HFF-Myc (cell line): ENCODE results near the gene RBPJ.

Experiments
- DNase-seq: peaks from one replicate; pipeline ENCODE4 v3.0.0-alpha.2; 2011; ENCODE audit warnings: low read depth; ENCODE audit errors: extremely low read depth
- H3K4me3 ChIP-seq: replicated peaks from 2 replicates; pipeline ENCODE4 v1.5.1; 2011; ENCODE audit warnings: low read depth, mild to moderate bottlenecking, control low read depth, low read length
- CTCF ChIP-seq: IDR thresholded peaks from 2 replicates; pipeline ENCODE4 v1.5.1; 2012; ENCODE audit warnings: mild to moderate bottlenecking, low read depth, low read length, control low read depth; ENCODE audit errors: missing control alignments

The RBPJ gene

GRCh38 chr4:26424838-26425237 lies 104.0 kb downstream of the RBPJ start:
- TF ChIP-seq CTCF = no peak
- no peak for DNase-seq
- H3K4me3 ChIP-seq = no peak overlapping the region

- no peak for DNase-seq
- TF ChIP-seq CTCF = no peak
- no peak overlapping the region for H3K4me3 ChIP-seq
Measured at GRCh38 chr4:26425953-26426352, 105.1 kb downstream of the RBPJ start.

- no peak for DNase-seq
- no peak overlapping the region for H3K4me3 ChIP-seq
- TF ChIP-seq CTCF = no peak
Measured at GRCh38 chr4:26426892-26427291, 106.1 kb downstream of the RBPJ start.

- DNase-seq = no peak
- TF ChIP-seq CTCF = no peak
- no peak overlapping the region for H3K4me3 ChIP-seq
Measured at GRCh38 chr4:26429910-26430309, 109.1 kb downstream of the RBPJ start.

GRCh38 chr4:26431461-26432180 lies 110.8 kb downstream of the RBPJ start:
- H3K4me3 ChIP-seq = no peak overlapping the region
- no peak for DNase-seq
- no peak for TF ChIP-seq CTCF

GRCh38 chr4:26432419-26432818 lies 111.6 kb downstream of the RBPJ start:
- no peak overlapping the region for H3K4me3 ChIP-seq
- TF ChIP-seq CTCF = no peak
- no peak for DNase-seq

- no peak for DNase-seq
- no peak for TF ChIP-seq CTCF
- no peak overlapping the region for H3K4me3 ChIP-seq
Measured at GRCh38 chr4:26433556-26433955, 112.7 kb downstream of the RBPJ start.
